ENCODE results near the gene ZIC4.

The ZIC4 gene

GRCh38 chr3:147372525-147373027 is 33.8 kb downstream of the ZIC4 start:
- H3K18ac ChIP-seq (ENCODE audit: low read length): no peak overlapping the region
- peaks cover 76% of the 10 kb centered on the region for H3K27me3 ChIP-seq (ENCODE audit: insufficient read depth, low read length, poor library complexity)
- no peak overlapping the region for H2AK5ac ChIP-seq (ENCODE audit: low read length)
- no peak overlapping the region for H3K4ac ChIP-seq (ENCODE audit: low read depth, low read length)
- no peak overlapping the region for H3K4me2 ChIP-seq (ENCODE audit: low read length)
- H4K8ac ChIP-seq (ENCODE audit: low read depth, low read length): no peak overlapping the region
- H2BK15ac ChIP-seq (replicated peaks; ENCODE audit: low read depth): no peak overlapping the region
- H3K56ac ChIP-seq (ENCODE audit: low read length): no peak overlapping the region
- WGBS (ENCODE audit: extremely low coverage, insufficient coverage, low lambda C conversion rate): no CpG with 5 or more reads among the region's 17 CpGs
- H3K79me2 ChIP-seq (ENCODE audit: control insufficient read depth, insufficient read depth, low read length): no peaks in the 10 kb centered on the region
- peaks cover 3% of the 10 kb centered on the region for H3K4me1 ChIP-seq (ENCODE audit: control insufficient read depth, low read depth, low read length)
- no peak overlapping the region for H3K23ac ChIP-seq (ENCODE audit: low read length)
- no peaks in the 10 kb centered on the region for H3K79me1 ChIP-seq (ENCODE audit: low read length)
- no peak overlapping the region for H4K5ac ChIP-seq (ENCODE audit: low read length)
- H2BK120ac ChIP-seq (ENCODE audit: low read depth, low read length): no peak overlapping the region
- no peak overlapping the region for H3K4me3 ChIP-seq (ENCODE audit: low read length)
- no peak for DNase-seq
- H3K27ac ChIP-seq (ENCODE audit: low read depth, low read length): no peak overlapping the region
- no peak overlapping the region for H3K9ac ChIP-seq (ENCODE audit: low read length)
- no peaks in the 10 kb centered on the region for H3K36me3 ChIP-seq (ENCODE audit: control insufficient read depth, insufficient read depth, low read length)
- no peak overlapping the region for H2BK5ac ChIP-seq (ENCODE audit: low read length)

- no peak overlapping the region for H2BK5ac ChIP-seq (ENCODE audit: low read length)
- H4K8ac ChIP-seq (ENCODE audit: low read depth, low read length): no peak overlapping the region
- DNase-seq: no peak
- no peak overlapping the region for H3K18ac ChIP-seq (ENCODE audit: low read length)
- no peaks in the 10 kb centered on the region for H3K79me2 ChIP-seq (ENCODE audit: control insufficient read depth, insufficient read depth, low read length)
- H3K36me3 ChIP-seq (ENCODE audit: control insufficient read depth, insufficient read depth, low read length): no peaks in the 10 kb centered on the region
- no peak overlapping the region for H4K5ac ChIP-seq (ENCODE audit: low read length)
- no peak overlapping the region for H3K9ac ChIP-seq (ENCODE audit: low read length)
- H2AK5ac ChIP-seq (ENCODE audit: low read length): no peak overlapping the region
- H2BK15ac ChIP-seq (replicated peaks; ENCODE audit: low read depth): no peak overlapping the region
- no peak overlapping the region for H2BK120ac ChIP-seq (ENCODE audit: low read depth, low read length)
- WGBS (ENCODE audit: extremely low coverage, insufficient coverage, low lambda C conversion rate): no CpG with 5 or more reads among the region's 7 CpGs
- H3K4me2 ChIP-seq (ENCODE audit: low read length): no peak overlapping the region
- no peak overlapping the region for H3K23ac ChIP-seq (ENCODE audit: low read length)
- peaks cover 75% of the 10 kb centered on the region for H3K27me3 ChIP-seq (ENCODE audit: insufficient read depth, low read length, poor library complexity)
- no peak overlapping the region for H3K56ac ChIP-seq (ENCODE audit: low read length)
- H3K4me1 ChIP-seq (ENCODE audit: control insufficient read depth, low read depth, low read length): peaks cover 3% of the 10 kb centered on the region
- no peaks in the 10 kb centered on the region for H3K79me1 ChIP-seq (ENCODE audit: low read length)
- no peak overlapping the region for H3K27ac ChIP-seq (ENCODE audit: low read depth, low read length)
- H3K4ac ChIP-seq (ENCODE audit: low read depth, low read length): no peak overlapping the region
- H3K4me3 ChIP-seq (ENCODE audit: low read length): no peak overlapping the region
Observed at GRCh38 chr3:147371771-147372340, 34.5 kb downstream of the ZIC4 start.

GRCh38 chr3:147371140-147371539 is 35.2 kb downstream of the ZIC4 start:
- H2BK5ac ChIP-seq (ENCODE audit: low read length): no peak overlapping the region
- H4K5ac ChIP-seq (ENCODE audit: low read length): no peak overlapping the region
- H3K79me1 ChIP-seq (ENCODE audit: low read length): no peaks in the 10 kb centered on the region
- no peak overlapping the region for H3K9ac ChIP-seq (ENCODE audit: low read length)
- H3K23ac ChIP-seq (ENCODE audit: low read length): no peak overlapping the region
- H3K56ac ChIP-seq (ENCODE audit: low read length): no peak overlapping the region
- H2BK15ac ChIP-seq (replicated peaks; ENCODE audit: low read depth): no peak overlapping the region
- H3K4me3 ChIP-seq (ENCODE audit: low read length): no peak overlapping the region
- no peaks in the 10 kb centered on the region for H3K79me2 ChIP-seq (ENCODE audit: control insufficient read depth, insufficient read depth, low read length)
- H4K8ac ChIP-seq (ENCODE audit: low read depth, low read length): no peak overlapping the region
- H3K4ac ChIP-seq (ENCODE audit: low read depth, low read length): no peak overlapping the region
- no peak overlapping the region for H3K27ac ChIP-seq (ENCODE audit: low read depth, low read length)
- H3K18ac ChIP-seq (ENCODE audit: low read length): no peak overlapping the region
- peaks cover 75% of the 10 kb centered on the region for H3K27me3 ChIP-seq (ENCODE audit: insufficient read depth, low read length, poor library complexity)
- no peak overlapping the region for H3K4me2 ChIP-seq (ENCODE audit: low read length)
- no peak for DNase-seq
- no peak overlapping the region for H2AK5ac ChIP-seq (ENCODE audit: low read length)
- H2BK120ac ChIP-seq (ENCODE audit: low read depth, low read length): no peak overlapping the region
- peaks cover 3% of the 10 kb centered on the region for H3K4me1 ChIP-seq (ENCODE audit: control insufficient read depth, low read depth, low read length)
- no CpG with 5 or more reads among the region's 12 CpGs for WGBS (ENCODE audit: extremely low coverage, insufficient coverage, low lambda C conversion rate)
- no peaks in the 10 kb centered on the region for H3K36me3 ChIP-seq (ENCODE audit: control insufficient read depth, insufficient read depth, low read length)

- Histone ChIP-seq H3K4ac (ENCODE audit: low read depth, low read length) (no peak overlapping the region), H3K4me1 (ENCODE audit: control insufficient read depth, low read depth, low read length) (peaks cover 3% of the 10 kb centered on the region), H3K4me2 (ENCODE audit: low read length) (no peak overlapping the region), H3K79me2 (ENCODE audit: control insufficient read depth, insufficient read depth, low read length) (no peaks in the 10 kb centered on the region), H2AK5ac (ENCODE audit: low read length) (no peak overlapping the region), H3K27ac (ENCODE audit: low read depth, low read length) (no peak overlapping the region), H3K79me1 (ENCODE audit: low read length) (no peaks in the 10 kb centered on the region), H3K36me3 (ENCODE audit: control insufficient read depth, insufficient read depth, low read length) (no peaks in the 10 kb centered on the region), H3K23ac (ENCODE audit: low read length) (no peak overlapping the region), H3K18ac (ENCODE audit: low read length) (no peak overlapping the region), H3K56ac (ENCODE audit: low read length) (no peak overlapping the region), H2BK120ac (ENCODE audit: low read depth, low read length) (no peak overlapping the region), H3K4me3 (ENCODE audit: low read length) (no peak overlapping the region), H2BK5ac (ENCODE audit: low read length) (no peak overlapping the region), H4K8ac (ENCODE audit: low read depth, low read length) (no peak overlapping the region), H2BK15ac (replicated peaks; ENCODE audit: low read depth) (no peak overlapping the region), H4K5ac (ENCODE audit: low read length) (no peak overlapping the region), H3K9ac (ENCODE audit: low read length) (no peak overlapping the region), H3K27me3 (ENCODE audit: insufficient read depth, low read length, poor library complexity) (peaks cover 74% of the 10 kb centered on the region)
- WGBS (ENCODE audit: extremely low coverage, insufficient coverage, low lambda C conversion rate): no CpG with 5 or more reads among the region's 19 CpGs
- DNase-seq: no peak
Observed at GRCh38 chr3:147370349-147370748, 36.0 kb downstream of the ZIC4 start.

- Histone ChIP-seq H3K18ac (ENCODE audit: low read length) (no peak overlapping the region), H2BK5ac (ENCODE audit: low read length) (no peak overlapping the region), H3K27me3 (ENCODE audit: insufficient read depth, low read length, poor library complexity) (peaks cover 72% of the 10 kb centered on the region), H3K4ac (ENCODE audit: low read depth, low read length) (no peak overlapping the region), H3K4me1 (ENCODE audit: control insufficient read depth, low read depth, low read length) (peaks cover 3% of the 10 kb centered on the region), H3K4me2 (ENCODE audit: low read length) (no peak overlapping the region), H3K27ac (ENCODE audit: low read depth, low read length) (no peak overlapping the region), H2AK5ac (ENCODE audit: low read length) (no peak overlapping the region), H3K79me1 (ENCODE audit: low read length) (no peaks in the 10 kb centered on the region), H2BK120ac (ENCODE audit: low read depth, low read length) (no peak overlapping the region), H3K36me3 (ENCODE audit: control insufficient read depth, insufficient read depth, low read length) (no peaks in the 10 kb centered on the region), H3K56ac (ENCODE audit: low read length) (no peak overlapping the region), H3K79me2 (ENCODE audit: control insufficient read depth, insufficient read depth, low read length) (no peaks in the 10 kb centered on the region), H4K5ac (ENCODE audit: low read length) (no peak overlapping the region), H3K9ac (ENCODE audit: low read length) (no peak overlapping the region), H4K8ac (ENCODE audit: low read depth, low read length) (no peak overlapping the region), H3K4me3 (ENCODE audit: low read length) (no peak overlapping the region), H2BK15ac (replicated peaks; ENCODE audit: low read depth) (no peak overlapping the region), H3K23ac (ENCODE audit: low read length) (no peak overlapping the region)
- WGBS (ENCODE audit: extremely low coverage, insufficient coverage, low lambda C conversion rate): no CpG with 5 or more reads among the region's 18 CpGs
- DNase-seq: no peak
Observed at GRCh38 chr3:147369661-147370123, 36.7 kb downstream of the ZIC4 start.

- no peak for DNase-seq
- Histone ChIP-seq H4K8ac (ENCODE audit: low read depth, low read length) (no peak overlapping the region), H2AK5ac (ENCODE audit: low read length) (no peak overlapping the region), H2BK120ac (ENCODE audit: low read depth, low read length) (no peak overlapping the region), H4K5ac (ENCODE audit: low read length) (no peak overlapping the region), H3K79me1 (ENCODE audit: low read length) (no peaks in the 10 kb centered on the region), H3K4me2 (ENCODE audit: low read length) (no peak overlapping the region), H3K9ac (ENCODE audit: low read length) (no peak overlapping the region), H2BK5ac (ENCODE audit: low read length) (no peak overlapping the region), H3K36me3 (ENCODE audit: control insufficient read depth, insufficient read depth, low read length) (no peaks in the 10 kb centered on the region), H3K4me1 (ENCODE audit: control insufficient read depth, low read depth, low read length) (peaks cover 3% of the 10 kb centered on the region), H3K23ac (ENCODE audit: low read length) (no peak overlapping the region), H3K56ac (ENCODE audit: low read length) (no peak overlapping the region), H3K4me3 (ENCODE audit: low read length) (no peak overlapping the region), H3K27ac (ENCODE audit: low read depth, low read length) (no peak overlapping the region), H3K27me3 (ENCODE audit: insufficient read depth, low read length, poor library complexity) (peaks cover 76% of the 10 kb centered on the region), H3K18ac (ENCODE audit: low read length) (no peak overlapping the region), H2BK15ac (replicated peaks; ENCODE audit: low read depth) (no peak overlapping the region), H3K4ac (ENCODE audit: low read depth, low read length) (no peak overlapping the region), H3K79me2 (ENCODE audit: control insufficient read depth, insufficient read depth, low read length) (no peaks in the 10 kb centered on the region)
- WGBS (ENCODE audit: extremely low coverage, insufficient coverage, low lambda C conversion rate): no CpG with 5 or more reads among the region's 13 CpGs
Observed at GRCh38 chr3:147369231-147369630, 37.1 kb downstream of the ZIC4 start.

Measured in mesendoderm (in vitro differentiated cells).